HG03432 (cell line): ENCODE measurements around the gene HOXB3.

Source experiments
- ATAC-seq: cut with Tn5 transposase; IDR thresholded peaks from one replicate; pipeline ENCODE4 v1.9.1; 2021; ENCODE audit warnings: mild to moderate bottlenecking, moderate library complexity; ENCODE audit not compliant: unreplicated experiment

The HOXB3 gene

GRCh38 chr17:48559122-48559839 lies 30.8 kb downstream of the HOXB3 start:
- ATAC-seq, result no peak

- no peak for ATAC-seq
Observed at GRCh38 chr17:48558831-48559121, 31.3 kb downstream of the HOXB3 start.

- no peak for ATAC-seq
Observed at GRCh38 chr17:48558057-48558830, 31.8 kb downstream of the HOXB3 start.

- no peak for ATAC-seq
Observed at GRCh38 chr17:48556576-48557401, 33.3 kb downstream of the HOXB3 start.

- no peak for ATAC-seq
Observed at GRCh38 chr17:48556229-48556575, 33.8 kb downstream of the HOXB3 start.

GRCh38 chr17:48555258-48556228 lies 34.5 kb downstream of the HOXB3 start:
- no peak for ATAC-seq

GRCh38 chr17:48554412-48555257 lies 35.4 kb downstream of the HOXB3 start:
- no peak for ATAC-seq

- no peak for ATAC-seq
Observed at GRCh38 chr17:48553826-48554225, 36.2 kb downstream of the HOXB3 start.

- ATAC-seq, result no peak
Observed at GRCh38 chr17:48553190-48553547, 36.9 kb downstream of the HOXB3 start.

GRCh38 chr17:48552466-48553189 lies 37.4 kb downstream of the HOXB3 start:
- ATAC-seq, result no peak

- ATAC-seq, result no peak
Observed at GRCh38 chr17:48551596-48552465, 38.2 kb downstream of the HOXB3 start.

GRCh38 chr17:48551214-48551555 lies 38.9 kb downstream of the HOXB3 start:
- no peak for ATAC-seq

- ATAC-seq, result no peak
Observed at GRCh38 chr17:48550502-48551213, 39.4 kb downstream of the HOXB3 start.

GRCh38 chr17:48549914-48550501 lies 40.0 kb downstream of the HOXB3 start:
- no peak for ATAC-seq

- no peak for ATAC-seq
Observed at GRCh38 chr17:48549281-48549630, 40.8 kb downstream of the HOXB3 start.

GRCh38 chr17:48548523-48549280 lies 41.3 kb downstream of the HOXB3 start:
- ATAC-seq, result no peak
